Loucy (cell line): ENCODE measurements around the gene C7orf57.

Source experiments
- H2AFZ ChIP-seq: fragments of 200-600 bp; sonication (generic); 2 replicates; pipeline ENCODE4 v1.6.0; 2016; ENCODE audit warnings: antibody characterized with exemption, mild to moderate bottlenecking, low read length, moderate library complexity
- H3F3A ChIP-seq: fragments of 200-600 bp; 2 replicates; pipeline ENCODE4 v1.6.0; 2016; ENCODE audit warnings: antibody characterized with exemption, low read depth, mild to moderate bottlenecking
- H3K27me3 ChIP-seq: fragments of 200-600 bp; sonication (generic); 2 replicates; pipeline ENCODE4 v1.6.1; 2014; ENCODE audit warnings: low read length, mild to moderate bottlenecking; ENCODE audit not compliant: insufficient read depth, poor library complexity, severe bottlenecking
- H3K36me3 ChIP-seq: fragments of 200-600 bp; sonication (generic); 2 replicates; pipeline ENCODE4 v1.6.1; 2016; ENCODE audit warnings: low read length; ENCODE audit not compliant: insufficient read depth
- H3K4me1 ChIP-seq: fragments of 200-600 bp; sonication (generic); 2 replicates; pipeline ENCODE4 v1.5.1; 2014; ENCODE audit warnings: low read length, mild to moderate bottlenecking; ENCODE audit not compliant: insufficient read depth, poor library complexity, severe bottlenecking
- H3K4me2 ChIP-seq: fragments of 200-600 bp; sonication (generic); 2 replicates; pipeline ENCODE4 v1.6.0; 2014; ENCODE audit warnings: antibody characterized with exemption, low read length, low read depth, mild to moderate bottlenecking; ENCODE audit not compliant: poor library complexity, severe bottlenecking
- H3K4me3 ChIP-seq: fragments of 200-600 bp; sonication (generic); 2 replicates; pipeline ENCODE4 v1.5.1; 2014; ENCODE audit warnings: low read length, mild to moderate bottlenecking, mixed read lengths; ENCODE audit not compliant: poor library complexity, severe bottlenecking
- H3K79me2 ChIP-seq: fragments of 200-600 bp; sonication (generic); 2 replicates; pipeline ENCODE4 v1.6.1; 2014; ENCODE audit warnings: low read length; ENCODE audit not compliant: insufficient read depth
- H3K9ac ChIP-seq: fragments of 200-600 bp; sonication (generic); 2 replicates; pipeline ENCODE4 v1.6.0; 2014; ENCODE audit warnings: mild to moderate bottlenecking, low read depth, low read length, moderate library complexity; ENCODE audit not compliant: poor library complexity, severe bottlenecking
- H3K9me2 ChIP-seq: fragments of 200-600 bp; sonication (generic); replicated peaks from 2 replicates; pipeline ENCODE4 v1.6.1; 2016; ENCODE audit warnings: low read depth, low read length, mixed read lengths
- H3K9me3 ChIP-seq: fragments of 200-600 bp; sonication (generic); 2 replicates; pipeline ENCODE4 v1.6.1; 2014; ENCODE audit warnings: mild to moderate bottlenecking, antibody characterized with exemption, low read length, low read depth; ENCODE audit not compliant: insufficient read depth
- H4K20me1 ChIP-seq: fragments of 200-600 bp; sonication (generic); 2 replicates; pipeline ENCODE4 v1.6.0; 2014; ENCODE audit warnings: antibody characterized with exemption, low read length, mild to moderate bottlenecking; ENCODE audit not compliant: insufficient read depth, poor library complexity, severe bottlenecking
- EZH2phosphoT487 ChIP-seq: fragments of 200-600 bp; IDR thresholded peaks from 2 replicates; pipeline ENCODE4 v1.6.1; 2018; ENCODE audit warnings: antibody characterized with exemption, mild to moderate bottlenecking, moderate library complexity, borderline replicate concordance
- TF ChIP-seq, protein P1 (sequence below): fragments of 200-600 bp; sonication (generic); conservative IDR thresholded peaks from 2 replicates; pipeline ENCODE4 v1.5.1; 2014; ENCODE audit warnings: mild to moderate bottlenecking, antibody characterized with exemption, low read length

The C7orf57 gene

DNA sequence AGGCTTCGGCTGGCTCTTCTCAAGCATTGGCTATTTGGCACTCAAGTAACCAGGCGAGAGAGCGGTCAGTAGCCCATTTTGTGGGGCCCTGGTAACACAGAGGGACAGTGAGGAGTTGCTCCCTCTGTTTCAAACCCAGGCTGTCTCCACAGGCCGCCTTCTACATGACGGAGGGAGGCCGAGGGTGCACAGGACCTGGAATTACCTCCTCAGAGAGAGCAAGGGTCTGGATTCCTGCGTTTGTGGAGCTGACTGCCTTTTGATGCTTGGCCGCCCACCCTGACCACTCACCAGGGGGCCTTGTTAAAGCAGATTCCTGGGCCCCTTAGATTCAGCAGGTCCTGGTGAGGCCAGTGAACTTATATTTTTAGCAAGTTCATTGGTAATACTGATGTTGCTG lies 66.0 kb downstream of the C7orf57 start:
- H3K9ac ChIP-seq, result no peak overlapping the region
- H3K27me3 ChIP-seq, result no peaks in the 10 kb centered on the region
- no peaks in the 10 kb centered on the region for H3K79me2 ChIP-seq
- no peaks in the 10 kb centered on the region for H4K20me1 ChIP-seq
- no peak for TF ChIP-seq EZH2phosphoT487
- TF ChIP-seq, protein P1, sequence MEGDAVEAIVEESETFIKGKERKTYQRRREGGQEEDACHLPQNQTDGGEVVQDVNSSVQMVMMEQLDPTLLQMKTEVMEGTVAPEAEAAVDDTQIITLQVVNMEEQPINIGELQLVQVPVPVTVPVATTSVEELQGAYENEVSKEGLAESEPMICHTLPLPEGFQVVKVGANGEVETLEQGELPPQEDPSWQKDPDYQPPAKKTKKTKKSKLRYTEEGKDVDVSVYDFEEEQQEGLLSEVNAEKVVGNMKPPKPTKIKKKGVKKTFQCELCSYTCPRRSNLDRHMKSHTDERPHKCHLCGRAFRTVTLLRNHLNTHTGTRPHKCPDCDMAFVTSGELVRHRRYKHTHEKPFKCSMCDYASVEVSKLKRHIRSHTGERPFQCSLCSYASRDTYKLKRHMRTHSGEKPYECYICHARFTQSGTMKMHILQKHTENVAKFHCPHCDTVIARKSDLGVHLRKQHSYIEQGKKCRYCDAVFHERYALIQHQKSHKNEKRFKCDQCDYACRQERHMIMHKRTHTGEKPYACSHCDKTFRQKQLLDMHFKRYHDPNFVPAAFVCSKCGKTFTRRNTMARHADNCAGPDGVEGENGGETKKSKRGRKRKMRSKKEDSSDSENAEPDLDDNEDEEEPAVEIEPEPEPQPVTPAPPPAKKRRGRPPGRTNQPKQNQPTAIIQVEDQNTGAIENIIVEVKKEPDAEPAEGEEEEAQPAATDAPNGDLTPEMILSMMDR, result no peak
- H3K9me2 ChIP-seq, result no peaks in the 10 kb centered on the region
- H3K4me2 ChIP-seq, result no peak overlapping the region
- no peaks in the 10 kb centered on the region for H3K36me3 ChIP-seq
- H3K4me3 ChIP-seq, result no peak overlapping the region
- no peak overlapping the region for H2AFZ ChIP-seq
- H3K4me1 ChIP-seq, result no peaks in the 10 kb centered on the region
- H3K9me3 ChIP-seq, result no peaks in the 10 kb centered on the region; the same call in 1 of the 2 replicates
- H3F3A ChIP-seq, result no peaks in the 10 kb centered on the region

DNA sequence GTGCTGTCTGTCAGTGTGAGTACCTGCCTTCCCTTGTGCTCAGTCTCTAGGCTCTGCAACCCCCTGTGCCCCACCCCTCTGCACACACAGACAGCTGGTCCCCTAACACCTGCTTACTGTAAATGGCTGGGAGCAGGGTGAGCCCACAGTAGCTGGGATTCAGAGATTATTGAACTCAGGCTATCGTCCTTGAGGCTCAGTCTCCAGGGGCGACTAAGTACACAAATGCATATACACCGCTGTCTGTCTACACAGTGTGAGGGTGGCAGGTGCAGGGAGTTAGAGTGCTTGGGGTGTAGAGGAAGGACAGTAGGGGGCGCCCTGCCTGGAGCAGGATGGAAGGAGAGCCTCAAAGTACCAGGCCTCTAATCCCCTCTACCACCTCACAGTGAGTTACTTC lies 66.6 kb downstream of the C7orf57 start:
- Histone ChIP-seq H3K79me2 (no peaks in the 10 kb centered on the region), H3K4me1 (no peaks in the 10 kb centered on the region), H3K9ac (no peak overlapping the region), H3K9me3 (no peaks in the 10 kb centered on the region; the same call in 1 of the 2 replicates), H3K4me3 (no peak overlapping the region), H3F3A (no peaks in the 10 kb centered on the region), H3K27me3 (no peaks in the 10 kb centered on the region), H3K36me3 (no peaks in the 10 kb centered on the region), H3K9me2 (no peaks in the 10 kb centered on the region), H2AFZ (no peak overlapping the region), H4K20me1 (no peaks in the 10 kb centered on the region), H3K4me2 (no peak overlapping the region)
- TF ChIP-seq, protein P1, result no peak; the same call in 1 of the 2 replicates
- no peak for TF ChIP-seq EZH2phosphoT487

DNA sequence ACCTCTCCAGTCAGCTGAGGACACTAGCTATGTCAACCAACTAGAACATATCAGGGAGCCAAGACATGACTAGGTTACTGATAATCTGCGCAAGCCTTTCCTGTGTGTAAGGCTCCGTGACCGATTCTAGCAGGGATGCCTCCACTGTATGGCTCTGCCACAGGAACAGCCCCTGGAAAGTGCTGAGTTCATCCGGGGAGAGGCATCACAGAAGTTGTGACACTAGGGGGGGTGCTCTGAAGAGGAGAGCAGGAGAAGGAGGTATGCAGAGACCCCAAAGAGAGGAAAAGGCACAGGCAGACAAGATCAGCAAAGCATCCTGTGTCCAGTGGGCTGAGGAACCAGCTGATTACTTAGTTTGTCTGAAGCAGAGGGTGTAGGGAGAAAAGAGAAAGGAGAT lies 67.2 kb downstream of the C7orf57 start:
- H4K20me1 ChIP-seq, result no peaks in the 10 kb centered on the region
- H3K79me2 ChIP-seq, result no peaks in the 10 kb centered on the region
- no peaks in the 10 kb centered on the region; the same call in 1 of the 2 replicates for H3K9me3 ChIP-seq
- no peaks in the 10 kb centered on the region for H3K4me1 ChIP-seq
- H3K4me2 ChIP-seq, result no peak overlapping the region
- H3F3A ChIP-seq, result no peaks in the 10 kb centered on the region
- no peak overlapping the region for H2AFZ ChIP-seq
- no peaks in the 10 kb centered on the region for H3K36me3 ChIP-seq
- H3K27me3 ChIP-seq, result no peaks in the 10 kb centered on the region
- H3K9ac ChIP-seq, result no peak overlapping the region
- TF ChIP-seq, protein P1, result no peak
- TF ChIP-seq EZH2phosphoT487, result no peak
- H3K4me3 ChIP-seq, result no peak overlapping the region
- H3K9me2 ChIP-seq, result no peaks in the 10 kb centered on the region
